Measurements from ENCODE around the gene CCDC190. TPM values are rescaled to one million over a fixed set of nuclear protein-coding genes. Genes with fewer than 3 reads are reported as not detected.
A peak's percentile ranks its signal among the peaks of the same experiment; 100 is the strongest.

Gene CCDC190
- total and polyA plus RNA-seq, 2 experiments from 2014 or later: not detected

- Histone ChIP-seq H3K27me3 (ENCODE audit: insufficient read depth) (no peaks in the 10 kb centered on the region), H3K4me3 (no peak overlapping the region), H3K9me2 (ENCODE audit: insufficient read depth) (no peaks in the 10 kb centered on the region), H3K4me1 (ENCODE audit: insufficient read depth) (peaks cover 12% of the 10 kb centered on the region; the same call in 1 of the 2 replicates), H3K4me2 (no peak overlapping the region; the same call in 1 of the 2 replicates), H3F3A (replicated peaks; ENCODE audit: low read depth) (no peaks in the 10 kb centered on the region), H3K79me2 (replicated peaks; ENCODE audit: insufficient read depth) (no peaks in the 10 kb centered on the region), H3K36me3 (ENCODE audit: insufficient read depth) (no peaks in the 10 kb centered on the region), H2AFZ (peak overlapping the region; percentile 50; the same call in 1 of the 2 replicates), H4K20me1 (replicated peaks; ENCODE audit: insufficient read depth) (no peaks in the 10 kb centered on the region), H3K27ac (ENCODE audit: low read depth) (no peak overlapping the region)
- Mint-ChIP-seq H3K27me3 (ENCODE audit: insufficient read depth, low read depth, poor library complexity) (no peaks in the 10 kb centered on the region), H3K27ac (no peak overlapping the region), H3K36me3 (ENCODE audit: low read depth) (peaks cover 4% of the 10 kb centered on the region; the same call in 2 of the 3 replicates), H3K9me3 (peaks cover 9% of the 10 kb centered on the region; the same call in 2 of the 3 replicates), H3K4me1 (peaks cover 10% of the 10 kb centered on the region; the same call in 2 of the 3 replicates), H3K4me3 (no peak overlapping the region)
- no peak for TF ChIP-seq ZNF331 (CRISPR knock-in tag; IDR thresholded peaks at IDR 0.05; ENCODE audit: low read depth)
- TF ChIP-seq EZH2phosphoT487 (IDR thresholded peaks at IDR 0.05; ENCODE audit: unreplicated experiment): no peak
- no peak for TF ChIP-seq ZNF114 (CRISPR knock-in tag; IDR thresholded peaks at IDR 0.05)
- TF ChIP-seq NANOG (IDR thresholded peaks at IDR 0.05; ENCODE audit: borderline replicate concordance): no peak
- TF ChIP-seq ETS1 (IDR thresholded peaks at IDR 0.05): no peak
- TF ChIP-seq CREB1 (CRISPR knock-in tag; IDR thresholded peaks at IDR 0.05; ENCODE audit: low read depth): no peak
- TF ChIP-seq EZH2 (IDR thresholded peaks at IDR 0.05; ENCODE audit: low read depth, unreplicated experiment): no peak
- TF ChIP-seq STAT1 (IDR thresholded peaks at IDR 0.05; ENCODE audit: unreplicated experiment): no peak
- no peak for TF ChIP-seq JUNB (IDR thresholded peaks at IDR 0.05; ENCODE audit: unreplicated experiment)
- no peak for TF ChIP-seq CTCF (conservative IDR thresholded peaks at IDR 0.05; ENCODE audit: low read depth in 2 of 2)
- TF ChIP-seq REST (IDR thresholded peaks at IDR 0.05; ENCODE audit: unreplicated experiment): no peak
- no peak for TF ChIP-seq POLR2AphosphoS5 (IDR thresholded peaks at IDR 0.05; ENCODE audit: low read depth)
- peak; percentile 48; the same call in 2 of the 3 replicates for ATAC-seq
- DNase-seq (ENCODE audit: low spot score): no peak
Measured at GRCh38 chr1:162876751-162877150, 15.8 kb upstream of the CCDC190 start.
